Measurements from ENCODE around the gene PRDX3. TPM values are rescaled to one million over a fixed set of nuclear protein-coding genes. Genes with fewer than 3 reads are reported as not detected.

PRDX3 gene
- total RNA-seq, 1 experiment from 2014 or later, result 213 TPM

DNA sequence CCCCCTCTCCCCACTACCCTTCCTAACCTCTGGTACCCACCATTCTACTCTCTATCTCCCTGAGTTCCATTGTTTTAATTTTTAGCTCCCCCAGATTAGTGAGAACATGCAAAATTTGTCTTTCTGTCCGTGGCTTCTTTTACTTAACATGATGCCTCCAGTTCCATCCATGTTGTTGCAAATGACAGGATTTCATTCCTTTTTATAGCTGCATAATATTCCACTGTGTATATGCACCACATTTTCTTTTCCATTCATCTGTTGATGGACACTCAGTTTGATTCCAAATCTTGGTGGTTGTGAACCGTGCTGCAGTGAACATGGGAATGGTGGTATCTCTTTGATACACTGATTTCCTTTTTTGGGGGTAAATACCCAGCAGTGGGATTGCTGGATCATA is 52.7 kb downstream of the PRDX3 start:
- peaks cover 59% of the 10 kb centered on the region for H3K36me3 Mint-ChIP-seq (ENCODE audit: insufficient read depth, unreplicated experiment)
- intact Hi-C loops (cut with micrococcal nuclease; ENCODE audit: unreplicated experiment), result no loop called here
- CTCF ChIA-PET, result no interaction called here

DNA sequence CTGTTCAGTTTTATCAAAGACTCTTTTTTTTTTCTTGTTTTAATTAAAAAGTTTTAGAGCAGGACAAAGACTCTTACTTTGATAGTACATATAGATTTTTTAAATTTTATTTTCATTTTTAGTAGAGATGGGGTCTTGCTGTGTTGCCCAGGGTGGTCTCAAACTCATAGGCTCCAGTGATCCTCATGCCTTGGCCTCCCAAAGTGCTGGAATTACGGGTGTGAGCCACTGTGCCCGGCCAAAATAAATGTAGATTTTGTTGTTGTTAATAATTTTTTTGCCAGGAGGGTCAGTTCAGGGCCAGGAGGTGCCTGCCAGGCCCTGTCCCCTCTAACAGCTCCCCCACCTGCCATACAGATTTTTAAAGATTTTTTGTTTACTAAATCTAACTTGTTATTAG is 57.7 kb downstream of the PRDX3 start:
- Histone ChIP-seq H3K4me3 (ENCODE audit: low read depth, low read length) (no peak overlapping the region), H3K9me3 (no peaks in the 10 kb centered on the region), H3K4me1 (peaks cover 6% of the 10 kb centered on the region), H3K36me3 (ENCODE audit: control insufficient read depth, insufficient read depth, low read length) (no peaks in the 10 kb centered on the region; the same call in 1 of the 2 replicates), H3K27me3 (replicated peaks; ENCODE audit: control insufficient read depth, insufficient read depth, low read length) (no peaks in the 10 kb centered on the region)
- peaks cover 72% of the 10 kb centered on the region for H3K36me3 Mint-ChIP-seq (ENCODE audit: insufficient read depth, unreplicated experiment)
- POLR2A ChIA-PET, result no interaction called here
- BruUV-seq (replicated peaks), result no TSS peak
- CTCF ChIA-PET, result no interaction called here
- H3K27me3 Mint-ChIP-seq (ENCODE audit: insufficient read depth, unreplicated experiment), result no peaks in the 10 kb centered on the region
- H3K4me1 Mint-ChIP-seq (ENCODE audit: low read depth, unreplicated experiment), result no peaks in the 10 kb centered on the region
- no peak for DNase-seq
- H3K9me3 Mint-ChIP-seq (ENCODE audit: unreplicated experiment), result no peaks in the 10 kb centered on the region
- H3K27ac Mint-ChIP-seq (ENCODE audit: unreplicated experiment), result no peak overlapping the region
- intact Hi-C loops (cut with micrococcal nuclease; ENCODE audit: unreplicated experiment), result no loop called here
- TF ChIP-seq, protein P1, sequence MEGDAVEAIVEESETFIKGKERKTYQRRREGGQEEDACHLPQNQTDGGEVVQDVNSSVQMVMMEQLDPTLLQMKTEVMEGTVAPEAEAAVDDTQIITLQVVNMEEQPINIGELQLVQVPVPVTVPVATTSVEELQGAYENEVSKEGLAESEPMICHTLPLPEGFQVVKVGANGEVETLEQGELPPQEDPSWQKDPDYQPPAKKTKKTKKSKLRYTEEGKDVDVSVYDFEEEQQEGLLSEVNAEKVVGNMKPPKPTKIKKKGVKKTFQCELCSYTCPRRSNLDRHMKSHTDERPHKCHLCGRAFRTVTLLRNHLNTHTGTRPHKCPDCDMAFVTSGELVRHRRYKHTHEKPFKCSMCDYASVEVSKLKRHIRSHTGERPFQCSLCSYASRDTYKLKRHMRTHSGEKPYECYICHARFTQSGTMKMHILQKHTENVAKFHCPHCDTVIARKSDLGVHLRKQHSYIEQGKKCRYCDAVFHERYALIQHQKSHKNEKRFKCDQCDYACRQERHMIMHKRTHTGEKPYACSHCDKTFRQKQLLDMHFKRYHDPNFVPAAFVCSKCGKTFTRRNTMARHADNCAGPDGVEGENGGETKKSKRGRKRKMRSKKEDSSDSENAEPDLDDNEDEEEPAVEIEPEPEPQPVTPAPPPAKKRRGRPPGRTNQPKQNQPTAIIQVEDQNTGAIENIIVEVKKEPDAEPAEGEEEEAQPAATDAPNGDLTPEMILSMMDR (IDR thresholded peaks at IDR 0.05; ENCODE audit: insufficient read depth in 1 of 2, low read depth in 1 of 2, low read length in 1 of 2, severe bottlenecking in 1 of 2, unreplicated experiment in 1 of 2), result no peak
- H3K4me3 Mint-ChIP-seq (ENCODE audit: unreplicated experiment), result no peak overlapping the region

More for the DNA sequence above, 52.7 kb downstream of the PRDX3 start:
- H3K9me3 ChIP-seq, result no peaks in the 10 kb centered on the region
- Mint-ChIP-seq H3K9me3 (ENCODE audit: unreplicated experiment) (no peaks in the 10 kb centered on the region), H3K4me3 (ENCODE audit: unreplicated experiment) (no peak overlapping the region), H3K27me3 (ENCODE audit: insufficient read depth, unreplicated experiment) (no peaks in the 10 kb centered on the region), H3K27ac (ENCODE audit: unreplicated experiment) (no peak overlapping the region), H3K4me1 (ENCODE audit: low read depth, unreplicated experiment) (peaks cover 5% of the 10 kb centered on the region)
- H3K36me3 ChIP-seq (ENCODE audit: control insufficient read depth, insufficient read depth, low read length), result peaks cover 2% of the 10 kb centered on the region; the same call in 1 of the 2 replicates
- no peaks in the 10 kb centered on the region for H3K4me1 ChIP-seq
- no peak overlapping the region for H3K4me3 ChIP-seq (ENCODE audit: low read depth, low read length)
- no TSS peak for BruUV-seq (replicated peaks)
- no peaks in the 10 kb centered on the region for H3K27me3 ChIP-seq (replicated peaks; ENCODE audit: control insufficient read depth, insufficient read depth, low read length)
- POLR2A ChIA-PET, result no interaction called here
- no peak for DNase-seq
- TF ChIP-seq, protein P1 (IDR thresholded peaks at IDR 0.05; ENCODE audit: insufficient read depth in 1 of 2, low read depth in 1 of 2, low read length in 1 of 2, severe bottlenecking in 1 of 2, unreplicated experiment in 1 of 2), result no peak

DNA sequence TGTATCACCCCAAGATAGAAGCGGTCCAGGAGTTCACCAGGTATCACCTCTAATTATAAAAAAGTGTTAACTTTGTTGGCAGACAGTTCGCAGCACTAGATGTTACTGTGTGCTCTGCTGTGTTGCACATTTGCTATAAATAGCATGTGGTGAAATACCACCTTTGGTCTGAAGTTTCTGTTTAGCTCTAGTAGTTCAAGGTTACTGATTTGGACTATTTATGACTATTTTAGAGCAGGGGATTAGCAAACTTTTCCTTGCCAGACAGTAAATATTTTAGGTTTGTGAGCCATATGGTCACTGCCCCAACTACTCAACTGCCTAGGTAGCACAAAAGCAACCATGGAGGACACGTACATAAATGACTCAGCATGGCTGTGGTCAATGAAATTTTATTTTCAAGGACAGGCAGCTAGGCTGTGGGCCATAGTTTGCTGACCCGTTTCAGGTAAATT is 58.2 kb downstream of the PRDX3 start:
- ChIA-PET CTCF (no interaction called here), POLR2A (no interaction called here)
- H3K4me3 ChIP-seq (ENCODE audit: low read depth, low read length), result no peak overlapping the region
- no peaks in the 10 kb centered on the region for H3K27me3 Mint-ChIP-seq (ENCODE audit: insufficient read depth, unreplicated experiment)
- H3K36me3 ChIP-seq (ENCODE audit: control insufficient read depth, insufficient read depth, low read length), result no peaks in the 10 kb centered on the region; the same call in 1 of the 2 replicates
- H3K4me3 Mint-ChIP-seq (ENCODE audit: unreplicated experiment), result no peak overlapping the region
- peaks cover 70% of the 10 kb centered on the region for H3K36me3 Mint-ChIP-seq (ENCODE audit: insufficient read depth, unreplicated experiment)
- no peaks in the 10 kb centered on the region for H3K27me3 ChIP-seq (replicated peaks; ENCODE audit: control insufficient read depth, insufficient read depth, low read length)
- no peak overlapping the region for H3K27ac Mint-ChIP-seq (ENCODE audit: unreplicated experiment)
- intact Hi-C loops (cut with micrococcal nuclease; ENCODE audit: unreplicated experiment), result no loop called here
- H3K9me3 Mint-ChIP-seq (ENCODE audit: unreplicated experiment), result no peaks in the 10 kb centered on the region
- DNase-seq, result no peak
- TF ChIP-seq, protein P1 (IDR thresholded peaks at IDR 0.05; ENCODE audit: insufficient read depth in 1 of 2, low read depth in 1 of 2, low read length in 1 of 2, severe bottlenecking in 1 of 2, unreplicated experiment in 1 of 2), result no peak
- BruUV-seq (replicated peaks), result TSS peak; percentile 8
- H3K4me1 Mint-ChIP-seq (ENCODE audit: low read depth, unreplicated experiment), result no peaks in the 10 kb centered on the region
- no peaks in the 10 kb centered on the region for H3K9me3 ChIP-seq
- peaks cover 7% of the 10 kb centered on the region for H3K4me1 ChIP-seq

Measured in Caco-2 (cell line).